ENCODE measurements around the gene CIROP.

Gene CIROP

GRCh38 chr14:23131482-23131881 is 26.7 kb upstream of the CIROP start:
- no peak for DNase-seq (ENCODE audit: low spot score)

- no peak for DNase-seq (ENCODE audit: low spot score)
Measured at GRCh38 chr14:23130871-23131270, 26.1 kb upstream of the CIROP start.

- DNase-seq (ENCODE audit: low spot score): no peak
Measured at GRCh38 chr14:23129759-23130316, 25.0 kb upstream of the CIROP start.

- no peak for DNase-seq (ENCODE audit: low spot score)
Measured at GRCh38 chr14:23128969-23129758, 24.4 kb upstream of the CIROP start.

- DNase-seq (ENCODE audit: low spot score): no peak
Measured at GRCh38 chr14:23127861-23128260, 23.1 kb upstream of the CIROP start.

- DNase-seq (ENCODE audit: low spot score): no peak
Measured at GRCh38 chr14:23126548-23127278, 21.9 kb upstream of the CIROP start.

GRCh38 chr14:23125933-23126524 is 21.2 kb upstream of the CIROP start:
- no peak for DNase-seq (ENCODE audit: low spot score)

GRCh38 chr14:23125011-23125410 is 20.2 kb upstream of the CIROP start:
- no peak for DNase-seq (ENCODE audit: low spot score)

- no peak for DNase-seq (ENCODE audit: low spot score)
Measured at GRCh38 chr14:23124337-23124954, 19.7 kb upstream of the CIROP start.

GRCh38 chr14:23123419-23123818 is 18.6 kb upstream of the CIROP start:
- peak; percentile 77 for DNase-seq (ENCODE audit: low spot score)

- DNase-seq (ENCODE audit: low spot score): no peak
Measured at GRCh38 chr14:23122086-23122485, 17.3 kb upstream of the CIROP start.

GRCh38 chr14:23121361-23121771 is 16.6 kb upstream of the CIROP start:
- no peak for DNase-seq (ENCODE audit: low spot score)

- peak; percentile 89 for DNase-seq (ENCODE audit: low spot score)
Measured at GRCh38 chr14:23120541-23121251, 15.9 kb upstream of the CIROP start.

- no peak for DNase-seq (ENCODE audit: low spot score)
Measured at GRCh38 chr14:23119363-23120327, 14.9 kb upstream of the CIROP start.

- no peak for DNase-seq (ENCODE audit: low spot score)
Measured at GRCh38 chr14:23118506-23119362, 13.9 kb upstream of the CIROP start, which contains the start of gene CEBPE. CEBPE (minus strand) TSS chr14:23119255; CDS start chr14:23119091, 164 bp downstream.

GRCh38 chr14:23117371-23118020 is 12.7 kb upstream of the CIROP start:
- no peak for DNase-seq (ENCODE audit: low spot score)

GRCh38 chr14:23115918-23116317 is 11.1 kb upstream of the CIROP start:
- no peak for DNase-seq (ENCODE audit: low spot score)

GRCh38 chr14:23115039-23115731 is 10.4 kb upstream of the CIROP start:
- DNase-seq (ENCODE audit: low spot score): peak; percentile 37
